ENCODE results near the gene ATP8A2. TPM values are rescaled to one million over a fixed set of nuclear protein-coding genes. Genes with fewer than 3 reads are reported as not detected.

Gene ATP8A2
- total and polyA plus RNA-seq, 2 of the 4 experiments (the other 2 are of a cell fraction), result 0.02 to 0.18 TPM

DNA sequence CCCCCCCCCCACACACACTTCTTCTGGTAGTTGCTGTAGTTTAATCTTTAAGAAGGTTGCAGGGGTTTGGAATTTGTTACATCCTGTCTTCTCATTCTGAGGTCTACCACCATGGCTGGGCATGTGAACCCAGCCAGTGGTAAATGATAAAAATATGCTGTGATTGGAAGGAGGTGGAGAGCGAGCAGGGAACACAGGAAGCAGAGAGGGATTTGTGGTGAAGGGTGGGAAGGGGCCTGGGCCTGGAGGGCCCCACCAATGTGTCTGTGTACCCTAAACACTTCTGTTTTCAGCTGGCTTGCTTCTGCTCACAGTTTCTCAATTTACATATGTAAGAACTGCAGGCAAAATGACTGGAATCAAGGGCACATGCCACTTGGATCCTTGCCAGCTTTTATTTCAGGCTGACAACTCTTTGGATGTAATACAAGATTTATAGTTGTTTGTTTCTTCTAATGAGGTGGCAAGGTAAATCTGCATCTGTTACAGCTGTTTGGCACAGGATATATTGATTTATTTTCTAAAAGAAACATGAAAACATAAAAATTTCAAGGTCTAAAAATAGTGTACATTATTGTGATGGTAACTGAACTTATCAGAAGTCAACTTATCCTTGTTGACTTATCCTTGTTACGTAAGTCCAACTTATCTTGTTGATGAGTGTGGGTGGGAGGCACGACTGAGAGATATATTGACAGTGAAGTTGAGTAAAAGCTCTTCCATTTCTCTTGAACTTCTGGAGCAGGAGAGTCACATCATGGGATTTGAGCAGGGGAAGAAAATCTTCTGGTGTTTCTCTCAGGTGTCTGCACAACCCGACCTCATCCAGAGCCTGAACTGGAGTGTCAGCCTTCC is 366.8 kb downstream of the ATP8A2 start:
- Histone ChIP-seq H3K23ac (ENCODE audit: low read depth, low read length) (no peak overlapping the region), H2AK9ac (replicated peaks; ENCODE audit: low read depth, low read length, poor library complexity) (no peak overlapping the region), H3K4me1 (ENCODE audit: control insufficient read depth, insufficient read depth, low read length) (no peaks in the 10 kb centered on the region), H3K9me3 (ENCODE audit: control insufficient read depth, insufficient read depth, low read length) (no peaks in the 10 kb centered on the region), H3K4me3 (ENCODE audit: insufficient read depth, low read depth, low read length) (no peak overlapping the region), H3K27ac (ENCODE audit: insufficient read depth, low read length) (no peak overlapping the region), H2BK15ac (ENCODE audit: low read depth, low read length) (no peak overlapping the region), H2AK5ac (ENCODE audit: low read depth, low read length) (no peak overlapping the region), H3K9me1 (ENCODE audit: insufficient read depth, low read length) (no peaks in the 10 kb centered on the region), H2BK120ac (ENCODE audit: low read depth, low read length) (no peak overlapping the region), H3K4me2 (ENCODE audit: low read depth, low read length) (no peak overlapping the region), H2BK20ac (ENCODE audit: low read depth, low read length) (no peak overlapping the region), H3K4ac (ENCODE audit: low read depth, low read length) (no peak overlapping the region), H4K8ac (ENCODE audit: low read depth in 2 of 2, low read length in 2 of 2) (no peak overlapping the region), H3K18ac (ENCODE audit: low read depth, low read length) (no peak overlapping the region), H4K20me1 (ENCODE audit: insufficient read depth, low read length) (no peaks in the 10 kb centered on the region), H3K9ac (ENCODE audit: low read depth, low read length) (no peak overlapping the region), H2AFZ (replicated peaks; ENCODE audit: low read length, poor library complexity) (no peak overlapping the region), H3K56ac (ENCODE audit: extremely low read depth, insufficient read depth, low read length) (no peak overlapping the region), H4K91ac (ENCODE audit: insufficient read depth, low read depth, low read length) (no peak overlapping the region), H3K79me1 (ENCODE audit: low read depth in 1 of 2, low read length in 2 of 2) (no peaks in the 10 kb centered on the region), H3K27me3 (ENCODE audit: control insufficient read depth, insufficient read depth, low read length) (no peaks in the 10 kb centered on the region), H3K14ac (replicated peaks; ENCODE audit: low read depth, low read length) (no peak overlapping the region), H4K5ac (ENCODE audit: low read depth, low read length) (no peak overlapping the region), H3K36me3 (ENCODE audit: control insufficient read depth, insufficient read depth, low read length) (no peaks in the 10 kb centered on the region), H2BK5ac (ENCODE audit: low read depth, low read length, poor library complexity, severe bottlenecking) (no peak overlapping the region)
- DNase-seq, result no peak
- no peak for TF ChIP-seq NFE2L2 (IDR thresholded peaks at IDR 0.05; ENCODE audit: low read depth, low read length)
- no peak for TF ChIP-seq SMC3 (IDR thresholded peaks at IDR 0.05; ENCODE audit: low read depth, low read length)
- TF ChIP-seq CEBPB (IDR thresholded peaks at IDR 0.05; ENCODE audit: low read depth, low read length), result no peak
- TF ChIP-seq MAZ (IDR thresholded peaks at IDR 0.05; ENCODE audit: borderline replicate concordance, low read depth, low read length), result no peak
- TF ChIP-seq FOS (IDR thresholded peaks at IDR 0.05; ENCODE audit: low read depth, low read length), result no peak
- TF ChIP-seq CHD1 (IDR thresholded peaks at IDR 0.05; ENCODE audit: low read depth, low read length), result no peak
- TF ChIP-seq, protein P1, sequence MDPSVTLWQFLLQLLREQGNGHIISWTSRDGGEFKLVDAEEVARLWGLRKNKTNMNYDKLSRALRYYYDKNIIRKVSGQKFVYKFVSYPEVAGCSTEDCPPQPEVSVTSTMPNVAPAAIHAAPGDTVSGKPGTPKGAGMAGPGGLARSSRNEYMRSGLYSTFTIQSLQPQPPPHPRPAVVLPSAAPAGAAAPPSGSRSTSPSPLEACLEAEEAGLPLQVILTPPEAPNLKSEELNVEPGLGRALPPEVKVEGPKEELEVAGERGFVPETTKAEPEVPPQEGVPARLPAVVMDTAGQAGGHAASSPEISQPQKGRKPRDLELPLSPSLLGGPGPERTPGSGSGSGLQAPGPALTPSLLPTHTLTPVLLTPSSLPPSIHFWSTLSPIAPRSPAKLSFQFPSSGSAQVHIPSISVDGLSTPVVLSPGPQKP (IDR thresholded peaks at IDR 0.05; ENCODE audit: borderline replicate concordance, low read depth, low read length), result no peak
- TF ChIP-seq RAD21 (IDR thresholded peaks at IDR 0.05; ENCODE audit: low read length), result no peak
- TF ChIP-seq MXI1 (IDR thresholded peaks at IDR 0.05; ENCODE audit: borderline replicate concordance, low read depth, low read length), result no peak
- no peak for TF ChIP-seq BHLHE40 (IDR thresholded peaks at IDR 0.05; ENCODE audit: low read depth, low read length)
- TF ChIP-seq MAFK (IDR thresholded peaks at IDR 0.05; ENCODE audit: low read depth, low read length), result no peak
- no peak for TF ChIP-seq RCOR1 (IDR thresholded peaks at IDR 0.05; ENCODE audit: insufficient replicate concordance, low read length)
- no peak for TF ChIP-seq POLR2A (IDR thresholded peaks at IDR 0.05; ENCODE audit: low read depth, low read length)
- no peak for TF ChIP-seq RFX5 (IDR thresholded peaks at IDR 0.05; ENCODE audit: low read depth, low read length)
- TF ChIP-seq, protein P2, sequence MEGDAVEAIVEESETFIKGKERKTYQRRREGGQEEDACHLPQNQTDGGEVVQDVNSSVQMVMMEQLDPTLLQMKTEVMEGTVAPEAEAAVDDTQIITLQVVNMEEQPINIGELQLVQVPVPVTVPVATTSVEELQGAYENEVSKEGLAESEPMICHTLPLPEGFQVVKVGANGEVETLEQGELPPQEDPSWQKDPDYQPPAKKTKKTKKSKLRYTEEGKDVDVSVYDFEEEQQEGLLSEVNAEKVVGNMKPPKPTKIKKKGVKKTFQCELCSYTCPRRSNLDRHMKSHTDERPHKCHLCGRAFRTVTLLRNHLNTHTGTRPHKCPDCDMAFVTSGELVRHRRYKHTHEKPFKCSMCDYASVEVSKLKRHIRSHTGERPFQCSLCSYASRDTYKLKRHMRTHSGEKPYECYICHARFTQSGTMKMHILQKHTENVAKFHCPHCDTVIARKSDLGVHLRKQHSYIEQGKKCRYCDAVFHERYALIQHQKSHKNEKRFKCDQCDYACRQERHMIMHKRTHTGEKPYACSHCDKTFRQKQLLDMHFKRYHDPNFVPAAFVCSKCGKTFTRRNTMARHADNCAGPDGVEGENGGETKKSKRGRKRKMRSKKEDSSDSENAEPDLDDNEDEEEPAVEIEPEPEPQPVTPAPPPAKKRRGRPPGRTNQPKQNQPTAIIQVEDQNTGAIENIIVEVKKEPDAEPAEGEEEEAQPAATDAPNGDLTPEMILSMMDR (conservative IDR thresholded peaks at IDR 0.05; ENCODE audit: low read depth, low read length), result no peak
- TF ChIP-seq, protein P3, sequence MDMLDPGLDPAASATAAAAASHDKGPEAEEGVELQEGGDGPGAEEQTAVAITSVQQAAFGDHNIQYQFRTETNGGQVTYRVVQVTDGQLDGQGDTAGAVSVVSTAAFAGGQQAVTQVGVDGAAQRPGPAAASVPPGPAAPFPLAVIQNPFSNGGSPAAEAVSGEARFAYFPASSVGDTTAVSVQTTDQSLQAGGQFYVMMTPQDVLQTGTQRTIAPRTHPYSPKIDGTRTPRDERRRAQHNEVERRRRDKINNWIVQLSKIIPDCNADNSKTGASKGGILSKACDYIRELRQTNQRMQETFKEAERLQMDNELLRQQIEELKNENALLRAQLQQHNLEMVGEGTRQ (IDR thresholded peaks at IDR 0.05; ENCODE audit: low read depth, low read length), result no peak
- BruUV-seq (replicated peaks), result no TSS peak
- intact Hi-C loops (cut with micrococcal nuclease), result no loop called here
- dilution Hi-C loops (cut with HindIII; ENCODE audit: low sequenced_read_pairs, unreplicated experiment), result no loop called here
- WGBS, 2 experiments (ENCODE audit: extremely low coverage in 2 of 2, insufficient read length in 1 of 2), result no CpG with 5 or more reads among the region's 4 CpGs
- ChIA-PET POLR2A (ENCODE audit: unreplicated experiment) (no interaction called here), CTCF (no interaction called here)
- in situ Hi-C loops (cut with MboI; ENCODE audit: low sequenced_read_pairs), result no loop called here
- no peak for ATAC-seq (ENCODE audit: low read depth)
